DOHH2 (cell line): ENCODE data around the gene KLHL33.
A peak's percentile ranks its signal among the peaks of the same experiment; 100 is the strongest.

Experiments used
- H3F3A ChIP-seq: fragments of 200-600 bp; sonication (generic), shearing (Covaris generic); 2 replicates; pipeline ENCODE4 v1.6.0; 2016; ENCODE audit warnings: antibody characterized with exemption, mild to moderate bottlenecking; ENCODE audit not compliant: control insufficient read depth, insufficient read depth
- H3K27ac ChIP-seq: fragments of 200-600 bp; sonication (generic); 2 replicates; pipeline ENCODE4 v1.5.1; 2014; ENCODE audit warnings: low read depth, mild to moderate bottlenecking, low read length, moderate library complexity
- H3K27me3 ChIP-seq: fragments of 200-600 bp; sonication (generic); 2 replicates; pipeline ENCODE4 v1.6.1; 2014; ENCODE audit warnings: mild to moderate bottlenecking, low read length, mixed read lengths; ENCODE audit not compliant: control insufficient read depth
- H3K36me3 ChIP-seq: fragments of 200-600 bp; sonication (generic); 2 replicates; pipeline ENCODE4 v1.6.1; 2014; ENCODE audit warnings: mild to moderate bottlenecking, low read length, moderate library complexity, mixed read lengths; ENCODE audit not compliant: control insufficient read depth
- H3K4me1 ChIP-seq: fragments of 200-600 bp; sonication (generic); 2 replicates; pipeline ENCODE4 v1.6.1; 2014; ENCODE audit warnings: mild to moderate bottlenecking, low read length, mixed read lengths; ENCODE audit not compliant: control insufficient read depth
- H3K4me2 ChIP-seq: fragments of 200-600 bp; sonication (generic); 2 replicates; pipeline ENCODE4 v1.6.0; 2014; ENCODE audit warnings: mild to moderate bottlenecking, low read length, moderate library complexity
- H3K4me3 ChIP-seq: fragments of 200-600 bp; sonication (generic); 2 replicates; pipeline ENCODE4 v1.5.1; 2014; ENCODE audit warnings: mild to moderate bottlenecking, low read length, mixed read lengths
- H3K79me2 ChIP-seq: fragments of 200-600 bp; sonication (generic); 2 replicates; pipeline ENCODE4 v1.6.1; 2014; ENCODE audit warnings: mild to moderate bottlenecking, low read length, mixed read lengths; ENCODE audit not compliant: control insufficient read depth
- H3K9me2 ChIP-seq: fragments of 200-600 bp; sonication (generic); replicated peaks from 2 replicates; pipeline ENCODE4 v1.6.1; 2014; ENCODE audit warnings: mild to moderate bottlenecking, low read length, mixed read lengths; ENCODE audit not compliant: control insufficient read depth
- H3K9me3 ChIP-seq: fragments of 200-600 bp; sonication (generic); 2 replicates; pipeline ENCODE4 v1.6.1; 2014; ENCODE audit warnings: antibody characterized with exemption, low read length, mixed read lengths; ENCODE audit not compliant: control insufficient read depth, insufficient read depth
- H4K20me1 ChIP-seq: fragments of 200-600 bp; sonication (generic); 2 replicates; pipeline ENCODE4 v1.6.0; 2014; ENCODE audit warnings: low read depth, mild to moderate bottlenecking, antibody characterized with exemption, low read length, moderate library complexity; ENCODE audit not compliant: control insufficient read depth, insufficient read depth
- CTCF ChIP-seq: fragments of 200-600 bp; sonication (generic); IDR thresholded peaks from one replicate; pipeline ENCODE4 v1.5.1; 2014; ENCODE audit warnings: antibody characterized with exemption, mild to moderate bottlenecking, low read depth, low read length; ENCODE audit not compliant: poor library complexity, severe bottlenecking
- EZH2phosphoT487 ChIP-seq: fragments of 200-600 bp; sonication (generic); IDR thresholded peaks from 2 replicates; pipeline ENCODE4 v1.6.1; 2017; ENCODE audit warnings: borderline replicate concordance, mild to moderate bottlenecking, antibody characterized with exemption, low read length, moderate library complexity, mixed read lengths

Gene KLHL33

DNA sequence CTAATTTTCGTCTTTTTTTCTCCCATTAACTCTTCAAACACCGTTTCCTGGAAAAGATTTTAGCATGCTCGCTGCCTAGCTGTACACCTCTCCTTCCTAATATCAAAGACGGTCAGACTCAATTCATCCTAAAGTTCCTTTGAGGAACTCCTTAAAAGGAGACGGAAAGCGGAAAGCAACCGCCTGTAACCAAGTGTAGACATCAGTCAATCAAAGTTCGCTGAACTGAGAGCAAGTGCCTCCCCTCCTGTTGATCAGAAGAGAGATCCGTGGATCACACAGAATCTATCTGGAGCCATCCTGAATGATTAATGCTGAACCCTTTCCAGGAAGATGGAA, 22.3 kb downstream of the KLHL33 start:
- peak overlapping the region; percentile 97 for H3K4me3 ChIP-seq
- peak overlapping the region; percentile 77 for H3K27ac ChIP-seq
- H3K27me3 ChIP-seq, result no peaks in the 10 kb centered on the region
- H3K79me2 ChIP-seq, result peaks cover 19% of the 10 kb centered on the region
- peak overlapping the region; percentile 87 for H3K4me2 ChIP-seq
- no peaks in the 10 kb centered on the region for H3K9me3 ChIP-seq
- peaks cover 33% of the 10 kb centered on the region for H3K4me1 ChIP-seq
- H4K20me1 ChIP-seq, result no peaks in the 10 kb centered on the region
- peaks cover 13% of the 10 kb centered on the region for H3F3A ChIP-seq
- H3K36me3 ChIP-seq, result peaks cover 2% of the 10 kb centered on the region; the same call in 1 of the 2 replicates
- H3K9me2 ChIP-seq, result no peaks in the 10 kb centered on the region
- TF ChIP-seq EZH2phosphoT487 (no peak), CTCF (no peak)

DNA sequence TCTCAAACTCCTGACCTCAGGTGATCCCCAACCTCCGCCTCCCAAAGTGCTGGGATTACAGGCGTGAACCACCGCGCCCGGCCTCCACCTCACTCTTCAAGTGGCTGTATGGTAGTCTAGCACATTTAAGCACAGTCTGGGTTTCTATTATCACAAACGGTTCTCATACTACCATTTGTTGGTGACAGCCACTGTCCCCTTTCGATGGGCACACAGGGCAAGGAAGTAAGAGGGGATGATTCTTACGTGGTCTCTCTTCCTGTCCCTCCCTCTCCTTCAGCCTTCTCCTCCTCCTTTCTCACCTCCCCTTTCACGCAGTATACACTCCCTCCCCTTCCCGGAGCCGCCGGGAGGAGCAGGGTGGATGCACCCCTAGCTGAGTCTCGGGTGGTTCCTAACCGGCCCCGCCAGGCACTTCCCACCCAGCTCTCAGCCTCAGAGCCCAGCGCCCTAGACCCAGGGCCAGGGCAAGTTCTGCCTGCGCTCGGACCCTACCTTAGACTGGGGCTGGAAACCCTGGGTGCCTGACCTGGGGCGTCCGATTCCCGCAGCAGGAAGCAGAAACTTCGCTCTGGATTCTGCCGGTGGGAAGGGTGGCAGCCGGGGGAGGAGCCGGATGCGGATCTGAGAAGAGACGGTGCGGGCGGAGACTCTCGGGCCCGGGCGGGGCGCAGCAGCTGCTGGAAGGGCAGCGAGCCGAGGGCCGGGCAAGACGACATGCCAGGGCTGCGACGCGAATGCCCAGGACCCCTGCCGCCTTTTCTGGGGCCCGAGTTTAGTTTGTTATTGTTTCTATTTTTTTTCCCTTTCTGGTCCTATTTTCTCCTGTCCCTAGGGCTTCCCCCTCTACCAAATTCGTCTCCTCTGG, 22.9 kb downstream of the KLHL33 start, which contains the start of gene TEP1:
TEP1 (minus strand) TSS at position 626 of the 868 bp plus-strand sequence. CDS start 5,062 bp downstream, outside the sequence.
- Histone ChIP-seq H4K20me1 (no peaks in the 10 kb centered on the region), H3K4me2 (peak within 1 kb of the TSS; percentile 87)
- TF ChIP-seq CTCF, result no peak
- TF ChIP-seq EZH2phosphoT487, result no peak

DNA sequence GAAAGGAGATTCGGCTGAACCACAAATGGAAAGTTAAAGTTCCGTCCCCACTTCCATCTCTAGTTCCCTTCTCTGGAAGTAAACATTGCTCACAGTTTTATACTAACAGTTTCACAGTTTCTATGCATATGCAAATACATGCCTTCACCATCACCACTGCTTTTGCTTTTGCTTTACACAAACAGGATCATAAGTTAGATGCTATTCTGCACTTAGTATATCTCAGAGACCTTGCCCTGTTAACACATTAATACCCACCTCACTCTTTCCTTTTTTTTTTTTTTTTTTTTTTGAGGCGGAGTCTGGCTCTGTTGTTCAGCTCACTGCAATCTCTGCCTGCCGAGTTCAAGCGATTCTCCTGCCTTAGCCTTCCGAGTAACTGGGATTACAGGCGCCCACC, 23.6 kb downstream of the KLHL33 start:
- H3K36me3 ChIP-seq, result peaks cover 13% of the 10 kb centered on the region
- H3K9me3 ChIP-seq, result no peaks in the 10 kb centered on the region
- H4K20me1 ChIP-seq, result no peaks in the 10 kb centered on the region
- H3K79me2 ChIP-seq, result peaks cover 19% of the 10 kb centered on the region
- H3K4me2 ChIP-seq, result peak overlapping the region; percentile 87
- no peaks in the 10 kb centered on the region for H3K9me2 ChIP-seq
- H3K4me1 ChIP-seq, result peaks cover 33% of the 10 kb centered on the region
- no peaks in the 10 kb centered on the region for H3K27me3 ChIP-seq
- TF ChIP-seq EZH2phosphoT487 (no peak), CTCF (no peak)
- peaks cover 13% of the 10 kb centered on the region for H3F3A ChIP-seq
- H3K27ac ChIP-seq, result peak overlapping the region; percentile 77
- peak overlapping the region; percentile 97 for H3K4me3 ChIP-seq

More for the DNA sequence above, 22.9 kb downstream of the KLHL33 start, which contains the start of gene TEP1:
- H3K27me3 ChIP-seq, result no peaks in the 10 kb centered on the region
- peak within 1 kb of the TSS; percentile 77 for H3K27ac ChIP-seq
- H3K4me3 ChIP-seq, result peak within 1 kb of the TSS; percentile 97
- no peaks in the 10 kb centered on the region for H3K9me3 ChIP-seq
- H3K36me3 ChIP-seq, result peaks cover 6% of the 10 kb centered on the region
- no peaks in the 10 kb centered on the region for H3K9me2 ChIP-seq
- H3F3A ChIP-seq, result peaks cover 13% of the 10 kb centered on the region
- peaks cover 19% of the 10 kb centered on the region for H3K79me2 ChIP-seq
- peaks cover 33% of the 10 kb centered on the region for H3K4me1 ChIP-seq
